ENCODE measurements around the gene PRDM16. TPM values are rescaled to one million over a fixed set of nuclear protein-coding genes. Genes with fewer than 3 reads are reported as not detected.

PRDM16 gene
- total RNA-seq, 1 experiment from 2014 or later = not detected

DNA sequence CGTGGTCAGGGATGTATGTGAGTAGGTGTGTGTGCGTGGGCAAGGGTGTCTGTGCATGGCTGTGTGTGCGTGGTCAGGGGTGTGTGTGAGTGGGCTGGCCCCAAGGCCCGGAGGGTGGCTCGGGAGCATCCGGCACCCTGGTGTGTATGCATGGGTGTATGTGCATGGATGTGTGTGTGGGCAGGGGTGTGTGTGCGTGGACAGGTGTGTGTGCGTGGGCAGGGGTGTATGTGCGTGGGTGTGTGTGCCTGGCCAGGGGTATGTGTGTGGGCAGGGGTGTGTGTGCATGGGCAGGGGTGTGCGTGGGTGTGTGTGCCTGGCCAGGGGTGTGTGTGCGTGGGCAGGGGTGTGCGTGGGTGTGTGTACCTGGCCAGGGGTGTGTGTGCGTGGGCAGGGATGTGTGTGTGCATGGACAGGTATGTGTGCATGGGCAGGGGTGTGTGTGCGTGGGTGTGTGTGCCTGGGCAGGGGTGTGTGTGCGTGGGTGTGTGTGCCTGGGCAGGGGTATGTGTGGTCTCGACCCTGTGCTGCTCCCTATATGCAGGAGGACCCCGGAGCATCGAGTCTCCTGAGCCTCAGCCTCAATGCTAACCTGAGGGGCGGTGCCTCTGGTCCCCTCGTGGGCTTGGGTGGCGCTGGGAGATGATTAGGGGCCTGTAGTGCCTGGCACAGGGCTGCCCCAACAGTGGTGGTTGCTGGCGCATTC is 401.8 kb downstream of the PRDM16 start:
- Mint-ChIP-seq H3K4me3 (ENCODE audit: unreplicated experiment) (no peak overlapping the region), H3K27me3 (ENCODE audit: insufficient read depth, unreplicated experiment) (no peaks in the 10 kb centered on the region), H3K4me1 (ENCODE audit: insufficient read depth, unreplicated experiment) (peaks cover 22% of the 10 kb centered on the region), H3K36me3 (ENCODE audit: insufficient read depth, unreplicated experiment) (no peaks in the 10 kb centered on the region), H3K27ac (ENCODE audit: low read depth, unreplicated experiment) (peak overlapping the region; percentile 2), H3K9me3 (ENCODE audit: unreplicated experiment) (no peaks in the 10 kb centered on the region)
- TF ChIP-seq, protein P1, sequence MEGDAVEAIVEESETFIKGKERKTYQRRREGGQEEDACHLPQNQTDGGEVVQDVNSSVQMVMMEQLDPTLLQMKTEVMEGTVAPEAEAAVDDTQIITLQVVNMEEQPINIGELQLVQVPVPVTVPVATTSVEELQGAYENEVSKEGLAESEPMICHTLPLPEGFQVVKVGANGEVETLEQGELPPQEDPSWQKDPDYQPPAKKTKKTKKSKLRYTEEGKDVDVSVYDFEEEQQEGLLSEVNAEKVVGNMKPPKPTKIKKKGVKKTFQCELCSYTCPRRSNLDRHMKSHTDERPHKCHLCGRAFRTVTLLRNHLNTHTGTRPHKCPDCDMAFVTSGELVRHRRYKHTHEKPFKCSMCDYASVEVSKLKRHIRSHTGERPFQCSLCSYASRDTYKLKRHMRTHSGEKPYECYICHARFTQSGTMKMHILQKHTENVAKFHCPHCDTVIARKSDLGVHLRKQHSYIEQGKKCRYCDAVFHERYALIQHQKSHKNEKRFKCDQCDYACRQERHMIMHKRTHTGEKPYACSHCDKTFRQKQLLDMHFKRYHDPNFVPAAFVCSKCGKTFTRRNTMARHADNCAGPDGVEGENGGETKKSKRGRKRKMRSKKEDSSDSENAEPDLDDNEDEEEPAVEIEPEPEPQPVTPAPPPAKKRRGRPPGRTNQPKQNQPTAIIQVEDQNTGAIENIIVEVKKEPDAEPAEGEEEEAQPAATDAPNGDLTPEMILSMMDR (IDR thresholded peaks at IDR 0.05; ENCODE audit: unreplicated experiment) = no peak
- intact Hi-C loops (cut with micrococcal nuclease) = no loop called here
- no peak for DNase-seq (ENCODE audit: unreplicated experiment)
- CTCF ChIA-PET = interaction anchor here (1.3 to 4.0 kb wide), 5 partner anchors 8 to 151 kb away, joined by 3 to 53 read pairs (median 5); no protein-coding TSS in a partner anchor
- POLR2A ChIA-PET = interaction anchor here (1.2 kb wide), 1 partner anchor 17 kb away, joined by 4 read pairs; no protein-coding TSS in a partner anchor
- BruUV-seq (replicated peaks) = no TSS peak

DNA sequence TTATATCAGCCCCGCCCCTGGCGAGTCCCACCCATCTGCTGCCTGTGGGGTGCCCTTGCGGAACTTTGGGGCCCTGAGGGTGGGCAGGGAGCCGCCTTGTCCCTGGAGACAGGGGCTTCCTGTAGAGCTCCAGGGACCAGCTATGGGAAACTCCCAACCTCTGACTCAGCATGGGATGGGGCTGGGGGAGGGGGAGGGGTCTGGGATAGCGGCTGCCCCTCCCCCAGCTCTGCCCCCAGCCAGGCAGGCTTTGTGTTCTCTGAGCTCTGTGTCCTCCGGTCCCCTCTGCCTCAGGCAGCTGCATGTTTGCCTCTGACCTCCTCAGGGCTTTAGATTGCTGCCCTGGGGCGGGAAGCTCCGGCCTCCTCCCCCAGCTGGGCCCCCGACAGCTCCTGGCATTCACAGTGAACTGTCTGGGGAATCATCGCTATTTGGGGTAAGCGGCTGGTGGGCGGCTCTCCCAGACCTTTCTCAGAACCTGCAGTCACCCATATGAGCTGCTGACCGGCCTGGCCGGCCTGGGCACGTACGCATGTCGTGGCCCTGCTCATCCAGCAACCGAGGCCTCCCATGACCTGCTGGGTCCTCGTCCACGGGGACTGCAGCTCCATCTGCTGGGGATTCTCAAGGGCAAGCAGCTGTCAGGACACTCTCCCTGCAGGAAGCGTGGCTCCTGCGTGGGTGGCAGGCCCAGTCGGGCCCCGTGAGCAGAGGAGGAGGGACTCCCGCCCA is 402.5 kb downstream of the PRDM16 start:
- H3K9me3 Mint-ChIP-seq (ENCODE audit: unreplicated experiment) = no peaks in the 10 kb centered on the region
- TF ChIP-seq, protein P1 (IDR thresholded peaks at IDR 0.05; ENCODE audit: unreplicated experiment) = peak; percentile 29
- no peak overlapping the region for H3K4me3 Mint-ChIP-seq (ENCODE audit: unreplicated experiment)
- DNase-seq (ENCODE audit: unreplicated experiment) = peak; percentile 53
- intact Hi-C loops (cut with micrococcal nuclease) = loop anchor here (1.0 kb wide), 1 partner anchor 18 kb away; no protein-coding TSS in a partner anchor
- ChIA-PET POLR2A (interaction anchor here (1.1 to 1.2 kb wide), 2 partner anchors 18 to 959 kb away, joined by 3 to 4 read pairs; no protein-coding TSS in a partner anchor), CTCF (interaction anchor here (0.6 to 4.0 kb wide), 12 partner anchors 8 to 1044 kb away, joined by 3 to 53 read pairs (median 4); no protein-coding TSS in a partner anchor)
- H3K36me3 Mint-ChIP-seq (ENCODE audit: insufficient read depth, unreplicated experiment) = no peaks in the 10 kb centered on the region
- no peaks in the 10 kb centered on the region for H3K27me3 Mint-ChIP-seq (ENCODE audit: insufficient read depth, unreplicated experiment)
- BruUV-seq (replicated peaks) = no TSS peak
- H3K4me1 Mint-ChIP-seq (ENCODE audit: insufficient read depth, unreplicated experiment) = peaks cover 22% of the 10 kb centered on the region
- H3K27ac Mint-ChIP-seq (ENCODE audit: low read depth, unreplicated experiment) = no peak overlapping the region

DNA sequence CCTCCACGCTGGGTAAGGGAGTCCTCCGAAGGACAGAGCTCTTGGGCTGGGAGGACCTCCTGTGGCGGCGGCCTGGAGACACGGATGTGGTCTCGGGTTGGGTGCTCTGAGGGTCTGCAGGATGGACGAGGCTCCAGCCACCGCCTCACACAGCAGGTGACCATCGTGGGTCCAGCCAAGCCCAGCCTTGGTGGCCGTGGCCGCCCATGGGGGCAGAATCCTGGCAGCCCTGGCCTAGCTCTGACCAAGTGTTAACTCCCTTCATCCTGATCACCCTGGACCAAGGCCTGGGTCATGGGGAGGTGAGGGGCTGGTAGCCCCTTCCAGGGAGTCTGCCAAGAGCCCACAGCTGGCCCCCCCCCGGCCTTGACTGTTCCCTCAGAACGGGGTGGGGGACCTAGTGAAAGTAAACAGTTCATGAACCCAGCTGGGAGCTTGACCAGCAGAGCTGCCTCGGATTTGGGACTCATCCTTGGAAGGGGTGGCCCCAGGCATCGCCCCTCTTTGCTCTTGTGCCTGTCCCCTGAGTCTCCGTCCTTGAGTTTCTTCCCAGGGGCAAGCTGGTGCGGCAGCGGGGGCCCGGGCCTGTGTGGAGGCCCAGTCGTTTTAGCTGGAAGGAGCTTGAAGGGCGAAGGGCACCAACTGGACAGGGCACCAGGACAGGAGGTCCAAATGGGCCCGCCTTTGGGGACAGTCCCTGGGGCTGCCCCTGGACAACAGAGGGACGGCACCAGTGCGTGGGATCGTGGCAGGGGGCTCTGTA is 403.3 kb downstream of the PRDM16 start:
- DNase-seq (ENCODE audit: unreplicated experiment) = no peak
- TF ChIP-seq, protein P1 (IDR thresholded peaks at IDR 0.05; ENCODE audit: unreplicated experiment) = no peak
- ChIA-PET CTCF (interaction anchor here (0.6 to 4.0 kb wide), 12 partner anchors 8 to 1044 kb away, joined by 3 to 53 read pairs (median 4); no protein-coding TSS in a partner anchor), POLR2A (interaction anchor here (1.1 to 1.5 kb wide), 5 partner anchors 9 to 960 kb away, joined by 3 to 17 read pairs (median 4); no protein-coding TSS in a partner anchor)
- no peak overlapping the region for H3K27ac Mint-ChIP-seq (ENCODE audit: low read depth, unreplicated experiment)
- peaks cover 22% of the 10 kb centered on the region for H3K4me1 Mint-ChIP-seq (ENCODE audit: insufficient read depth, unreplicated experiment)
- no peaks in the 10 kb centered on the region for H3K36me3 Mint-ChIP-seq (ENCODE audit: insufficient read depth, unreplicated experiment)
- H3K27me3 Mint-ChIP-seq (ENCODE audit: insufficient read depth, unreplicated experiment) = no peaks in the 10 kb centered on the region
- intact Hi-C loops (cut with micrococcal nuclease) = loop anchor here (1.0 kb wide), 1 partner anchor 19 kb away; no protein-coding TSS in a partner anchor
- BruUV-seq (replicated peaks) = no TSS peak
- no peak overlapping the region for H3K4me3 Mint-ChIP-seq (ENCODE audit: unreplicated experiment)
- no peaks in the 10 kb centered on the region for H3K9me3 Mint-ChIP-seq (ENCODE audit: unreplicated experiment)

All from MCF 10A (cell line).